Measurements from ENCODE around the gene WFIKKN1.

GRCh38 chr16:609984-610383, 20.8 kb upstream of the WFIKKN1 start:
- TF ChIP-seq CTCF (IDR thresholded peaks at IDR 0.05) (no peak), EZH2 (IDR thresholded peaks at IDR 0.05; ENCODE audit: borderline replicate concordance, insufficient read depth, low read depth, low read length, poor library complexity, severe bottlenecking) (no peak)

Measured in B cell (primary cell).